H1 (cell line): Measurements from ENCODE around the gene BRINP3. TPM values are rescaled to one million over a fixed set of nuclear protein-coding genes. Genes with fewer than 3 reads are reported as not detected.

Source experiments
- CTCF ChIA-PET: fragments of 300-600 bp; sonication (Branson Sonifier 250); formaldehyde crosslinking; loops from one replicate; lab custom pipeline; 2021; ENCODE audit not compliant: partially characterized antibody; lab: Charles Lee
- POLR2A ChIA-PET: fragments of 300-600 bp; sonication (Branson Sonifier 250); formaldehyde crosslinking; loops from one replicate; lab custom pipeline; 2021; ENCODE audit warnings: inconsistent platforms; ENCODE audit not compliant: partially characterized antibody; lab: Charles Lee
- DNase-seq, 2 experiments: peaks; one replicate each; pipeline versions ENCODE4 v3.0.0 to v3.0.0-alpha.2; 2010 to 2022; ENCODE audit warnings: low spot score in 2 of 2, low read depth in 1 of 2, mixed read lengths in 1 of 2
- FAIRE-seq: peaks from 2 replicates; lab custom pipeline; 2011; peaks lifted over from hg19 to GRCh38; lab: Jason Lieb, UNC
- H2AFZ ChIP-seq: 2 replicates; pipeline ENCODE4 v1.8.1; 2012; ENCODE audit warnings: low read length, inconsistent platforms
- H2AK5ac ChIP-seq: 2 replicates; pipeline ENCODE4 v1.6.1; 2013; ENCODE audit warnings: low read depth, low read length
- H2BK120ac ChIP-seq: replicated peaks from 2 replicates; pipeline ENCODE3; 2013; ENCODE audit warnings: low read depth, low read length, inconsistent platforms
- H2BK12ac ChIP-seq: 2 replicates; pipeline ENCODE4 v1.6.1; 2013; ENCODE audit warnings: low read depth, low read length
- H2BK15ac ChIP-seq: 2 replicates; pipeline ENCODE4 v1.6.1; 2013; ENCODE audit warnings: low read length
- H2BK20ac ChIP-seq: 2 replicates; pipeline ENCODE4 v1.6.1; 2013; ENCODE audit warnings: low read length
- H2BK5ac ChIP-seq: 2 replicates; pipeline ENCODE4 v1.6.1; 2013; ENCODE audit warnings: low read depth, low read length
- H3K14ac ChIP-seq: 2 replicates; pipeline ENCODE4 v1.6.1; 2013; ENCODE audit warnings: inconsistent platforms; ENCODE audit not compliant: insufficient read length
- H3K18ac ChIP-seq: 2 replicates; pipeline ENCODE4 v1.6.1; 2013; ENCODE audit warnings: low read length; ENCODE audit errors: extremely low read depth
- H3K23ac ChIP-seq: 2 replicates; pipeline ENCODE4 v1.6.1; 2013; ENCODE audit warnings: inconsistent platforms; ENCODE audit not compliant: insufficient read length
- H3K23me2 ChIP-seq: 2 replicates; pipeline ENCODE4 v1.6.1; 2013; ENCODE audit warnings: low read depth, low read length
- H3K27ac ChIP-seq: 2 replicates; pipeline ENCODE4 v1.6.1; 2011; ENCODE audit warnings: low read depth, low read length, inconsistent platforms
- H3K27me3 ChIP-seq, 4 experiments: replicated peaks in 1 of 4; 1 replicate in 1 of 4; 2 replicates in 3 of 4; pipeline versions ENCODE4 v1.6.1 to v1.8.1; 2011 to 2013; ENCODE audit warnings: low read length in 3 of 4, mild to moderate bottlenecking in 3 of 4, inconsistent platforms in 2 of 4, mixed read lengths in 2 of 4, moderate library complexity in 1 of 4; ENCODE audit not compliant: control insufficient read depth in 3 of 4, insufficient read depth in 3 of 4; ENCODE audit errors: extremely low read depth in 1 of 4
- H3K36me3 ChIP-seq, 4 experiments: 2 replicates each; pipeline versions ENCODE4 v1.6.1 to v1.8.1; 2011 to 2013; ENCODE audit warnings: mild to moderate bottlenecking in 4 of 4, low read length in 3 of 4, moderate library complexity in 2 of 4, control low read depth in 1 of 4, inconsistent platforms in 1 of 4; ENCODE audit not compliant: insufficient read depth in 4 of 4, control insufficient read depth in 2 of 4
- H3K4ac ChIP-seq: replicated peaks from 2 replicates; pipeline ENCODE3; 2013; ENCODE audit warnings: low read length, low read depth, mixed read lengths, inconsistent platforms; ENCODE audit not compliant: insufficient read length
- H3K4me1 ChIP-seq, 4 experiments: replicated peaks in 1 of 4; 1 replicate in 1 of 4; 2 replicates in 3 of 4; pipeline versions ENCODE4 v1.6.1 to v1.8.1; 2011 to 2013; ENCODE audit warnings: low read length in 3 of 4, inconsistent platforms in 2 of 4, mixed read lengths in 1 of 4; ENCODE audit not compliant: insufficient read depth in 4 of 4, control insufficient read depth in 3 of 4
- H3K4me2 ChIP-seq, 2 experiments: 2 replicates each; pipeline versions ENCODE4 v1.6.1 to v1.8.1; 2011 to 2013; ENCODE audit warnings: low read depth in 2 of 2, low read length in 2 of 2, control low read depth in 1 of 2, inconsistent platforms in 1 of 2, mild to moderate bottlenecking in 1 of 2; ENCODE audit not compliant: insufficient read depth in 1 of 2
- H3K4me3 ChIP-seq, 4 experiments: fragments of 200-600, 300-600 bp in 1 of 4; sonication (generic), shearing (Covaris generic), sonication (Bioruptor Twin) in 1 of 4; 2 replicates each; pipeline versions ENCODE4 v1.5.1 to v1.8.1; 2011 to 2016; ENCODE audit warnings: low read length in 4 of 4, low read depth in 3 of 4, control low read depth in 2 of 4, inconsistent platforms in 2 of 4, mild to moderate bottlenecking in 2 of 4, mixed read lengths in 1 of 4, moderate library complexity in 1 of 4; ENCODE audit not compliant: insufficient read depth in 2 of 4; ENCODE audit errors: extremely low read depth in 1 of 4
- H3K56ac ChIP-seq: replicated peaks from 2 replicates; pipeline ENCODE3; 2013; ENCODE audit warnings: low read depth, mild to moderate bottlenecking, mixed read lengths, low read length, inconsistent platforms; ENCODE audit not compliant: insufficient read length
- H3K79me1 ChIP-seq: 2 replicates; pipeline ENCODE4 v1.6.1; 2013; ENCODE audit warnings: low read depth, low read length, control low read depth
- H3K79me2 ChIP-seq, 2 experiments: 2 replicates each; pipeline versions ENCODE4 v1.6.1 to v1.8.1; 2012 to 2013; ENCODE audit warnings: low read length in 2 of 2, mild to moderate bottlenecking in 2 of 2, inconsistent platforms in 1 of 2; ENCODE audit not compliant: insufficient read depth in 2 of 2, control insufficient read depth in 1 of 2
- H3K9ac ChIP-seq, 4 experiments: replicated peaks in 1 of 4; 1 replicate in 1 of 4; 2 replicates in 3 of 4; pipeline versions ENCODE4 v1.6.1 to v1.8.1; 2011 to 2013; ENCODE audit warnings: low read depth in 3 of 4, low read length in 3 of 4, control low read depth in 2 of 4, mild to moderate bottlenecking in 2 of 4, moderate library complexity in 2 of 4, inconsistent platforms in 1 of 4; ENCODE audit errors: extremely low read depth in 1 of 4
- H3K9me3 ChIP-seq, 2 experiments: 2 replicates each; pipeline versions ENCODE4 v1.6.1 to v1.8.1; 2012 to 2013; ENCODE audit warnings: mild to moderate bottlenecking in 2 of 2, moderate library complexity in 2 of 2, control low read depth in 1 of 2, inconsistent platforms in 1 of 2, low read depth in 1 of 2, low read length in 1 of 2, mixed read lengths in 1 of 2; ENCODE audit not compliant: insufficient read depth in 2 of 2
- H4K20me1 ChIP-seq, 2 experiments: replicated peaks in 1 of 2; 2 replicates each; pipeline versions ENCODE3 to v1.8.1; 2011 to 2013; ENCODE audit warnings: inconsistent platforms in 2 of 2, low read length in 2 of 2, mild to moderate bottlenecking in 1 of 2; ENCODE audit not compliant: insufficient read depth in 2 of 2, control insufficient read depth in 1 of 2
- H4K5ac ChIP-seq: 2 replicates; pipeline ENCODE4 v1.6.1; 2013; ENCODE audit warnings: low read length, low read depth, mixed read lengths, inconsistent platforms; ENCODE audit not compliant: insufficient read length
- H4K8ac ChIP-seq: 2 replicates; pipeline ENCODE4 v1.8.0; 2013; ENCODE audit warnings: mild to moderate bottlenecking, moderate library complexity, low read length, inconsistent platforms; ENCODE audit not compliant: insufficient read depth; ENCODE audit errors: extremely low read depth
- H4K91ac ChIP-seq: replicated peaks from 2 replicates; pipeline ENCODE3; 2013; ENCODE audit warnings: low read length, mixed read lengths, inconsistent platforms; ENCODE audit not compliant: insufficient read length
- ASH2L ChIP-seq: fragments of 200-600, 300-600 bp; sonication (generic); IDR thresholded peaks from one replicate; pipeline ENCODE4 v1.7.1; 2017; ENCODE audit warnings: low read length
- CEBPB ChIP-seq: IDR thresholded peaks from 2 replicates; pipeline ENCODE4 v1.6.1; 2012; ENCODE audit warnings: low read depth, low read length
- CTBP2 ChIP-seq: IDR thresholded peaks from 2 replicates; pipeline ENCODE4 v1.7.0; 2011; ENCODE audit warnings: borderline replicate concordance, mild to moderate bottlenecking, moderate library complexity, mixed read lengths, low read length; ENCODE audit not compliant: insufficient read depth, insufficient read length
- EGR1 ChIP-seq: IDR thresholded peaks from 2 replicates; pipeline ENCODE4 v1.6.1; 2011; ENCODE audit warnings: low read depth, low read length, borderline replicate concordance
- KDM4A ChIP-seq: IDR thresholded peaks from one replicate; pipeline ENCODE4 v1.7.1; 2012; ENCODE audit warnings: low read depth, mild to moderate bottlenecking, moderate library complexity, low read length, inconsistent platforms; ENCODE audit not compliant: severe bottlenecking
- MAX ChIP-seq: IDR thresholded peaks from 2 replicates; pipeline ENCODE4 v1.6.1; 2012; ENCODE audit warnings: inconsistent platforms
- NRF1 ChIP-seq: IDR thresholded peaks from 2 replicates; pipeline ENCODE4 v1.6.1; 2011; ENCODE audit warnings: mild to moderate bottlenecking, low read depth, low read length, improper control_type of control experiment
- POLR2AphosphoS5 ChIP-seq: IDR thresholded peaks from 2 replicates; pipeline ENCODE4 v1.6.1; 2011; ENCODE audit warnings: low read depth, low read length
- RNF2 ChIP-seq: fragments of 200-900, 300-1000 bp; sonication (generic); IDR thresholded peaks from 2 replicates; pipeline ENCODE4 v1.7.1; 2016; ENCODE audit warnings: borderline replicate concordance, low read depth, mild to moderate bottlenecking, antibody characterized with exemption, low read length; ENCODE audit not compliant: poor library complexity, severe bottlenecking; ENCODE audit errors: missing control alignments
- RXRA ChIP-seq: IDR thresholded peaks from 2 replicates; pipeline ENCODE4 v1.6.1; 2011; ENCODE audit warnings: low read depth, mild to moderate bottlenecking, low read length, moderate library complexity; ENCODE audit not compliant: insufficient read depth
- SAP30 ChIP-seq: fragments of 300-600 bp; sonication (generic); IDR thresholded peaks from 2 replicates; pipeline ENCODE4 v1.7.1; 2012; ENCODE audit warnings: low read length, moderate library complexity, mild to moderate bottlenecking, inconsistent platforms; ENCODE audit not compliant: insufficient read depth, insufficient replicate concordance
- TAF7 ChIP-seq: optimal IDR thresholded peaks from 2 replicates; pipeline ENCODE3; 2011; ENCODE audit warnings: low read depth, mild to moderate bottlenecking, inconsistent platforms, low read length, moderate library complexity, borderline replicate concordance
- WGBS, 2 experiments: shearing (Covaris generic) in 1 of 2; methylation state at CpG; one replicate each; pipeline versions ENCODE4 v1.1.6 to v1.1.7; 2013 to 2015; ENCODE audit warnings: low lambda C conversion rate in 2 of 2, mixed read lengths in 2 of 2, inconsistent platforms in 1 of 2, low coverage in 1 of 2, missing lambda C conversion rate in 1 of 2; ENCODE audit not compliant: insufficient replicate concordance in 2 of 2, insufficient coverage in 1 of 2, insufficient read length in 1 of 2; ENCODE audit errors: extremely low coverage in 1 of 2, missing lambda C conversion rate in 1 of 2; 5-methylcytosine and 5-hydroxymethylcytosine counted together
- polyA plus RNA-seq, 7 experiments: library from polyadenylated mRNA; depleted of rRNA in 3 of 7; stranded (reverse) in 5 of 7; unstranded in 2 of 7; fragments of >200 nt in 5 of 7; fragments of 200-250 nt in 2 of 7; gene quantifications; 1 replicate in 5 of 7; 2 replicates in 1 of 7; 4 replicates in 1 of 7; pipeline versions ENCODE4 v1.2.1 to v1.2.3, GENCODE V29; 2011 to 2013; ENCODE audit warnings: missing spikeins in 2 of 7, mixed read lengths in 2 of 7
- total RNA-seq: library from RNA; stranded (reverse); fragmentation: NEBNext Ultra II Directional; extraction: Animal tissue kit (Norgen Biotek cat#: 25700); gene quantifications from 2 replicates; pipeline ENCODE4 v1.2.1, GENCODE V29; 2021

The BRINP3 gene
- total and polyA plus RNA-seq, 2 of the 8 experiments (the other 6 are each of a cell fraction or from before 2014, with no cell fraction given) = not detected

GRCh38 chr1:190140644-190141043 is 337.0 kb downstream of the BRINP3 start:
- Histone ChIP-seq H2AFZ (no peak overlapping the region), H4K20me1 (no peaks in the 10 kb centered on the region), H2BK15ac (no peak overlapping the region), H3K9me3 (no peaks in the 10 kb centered on the region), H3K4me2 (no peak overlapping the region), H2BK20ac (no peak overlapping the region), H3K9ac (no peak overlapping the region), H3K23me2 (no peaks in the 10 kb centered on the region), H3K23ac (no peak overlapping the region), H2AK5ac (no peak overlapping the region), H3K56ac (no peak overlapping the region), H2BK5ac (no peak overlapping the region), H2BK12ac (no peak overlapping the region), H3K4ac (no peak overlapping the region), H3K27ac (no peak overlapping the region), H3K79me1 (no peaks in the 10 kb centered on the region), H3K79me2 (no peaks in the 10 kb centered on the region), H3K36me3 (no peaks in the 10 kb centered on the region), H3K4me3 (no peak overlapping the region), H2BK120ac (no peak overlapping the region), H3K18ac (no peak overlapping the region), H4K91ac (no peak overlapping the region), H4K5ac (no peak overlapping the region), H4K8ac (no peak overlapping the region), H3K27me3 (no peaks in the 10 kb centered on the region), H3K4me1 (no peaks in the 10 kb centered on the region), H3K14ac (no peak overlapping the region)
- no peak for DNase-seq
- no peak for FAIRE-seq
- 90% methylated on average over 1 of the region's 1 CpG; no CpG with 5 or more reads in 1 of the 2 experiments for WGBS, 2 experiments
- ChIA-PET POLR2A (no interaction called here), CTCF (no interaction called here)
- TF ChIP-seq POLR2AphosphoS5 (no peak), ASH2L (no peak), MAX (no peak), TAF7 (no peak), KDM4A (no peak), NRF1 (no peak), RNF2 (no peak), RXRA (no peak), SAP30 (no peak), CTBP2 (no peak), CEBPB (no peak), EGR1 (no peak)
